ENCODE measurements around the gene RANBP6.
A peak's percentile ranks its signal among the peaks of the same experiment; 100 is the strongest.

The RANBP6 gene

DNA sequence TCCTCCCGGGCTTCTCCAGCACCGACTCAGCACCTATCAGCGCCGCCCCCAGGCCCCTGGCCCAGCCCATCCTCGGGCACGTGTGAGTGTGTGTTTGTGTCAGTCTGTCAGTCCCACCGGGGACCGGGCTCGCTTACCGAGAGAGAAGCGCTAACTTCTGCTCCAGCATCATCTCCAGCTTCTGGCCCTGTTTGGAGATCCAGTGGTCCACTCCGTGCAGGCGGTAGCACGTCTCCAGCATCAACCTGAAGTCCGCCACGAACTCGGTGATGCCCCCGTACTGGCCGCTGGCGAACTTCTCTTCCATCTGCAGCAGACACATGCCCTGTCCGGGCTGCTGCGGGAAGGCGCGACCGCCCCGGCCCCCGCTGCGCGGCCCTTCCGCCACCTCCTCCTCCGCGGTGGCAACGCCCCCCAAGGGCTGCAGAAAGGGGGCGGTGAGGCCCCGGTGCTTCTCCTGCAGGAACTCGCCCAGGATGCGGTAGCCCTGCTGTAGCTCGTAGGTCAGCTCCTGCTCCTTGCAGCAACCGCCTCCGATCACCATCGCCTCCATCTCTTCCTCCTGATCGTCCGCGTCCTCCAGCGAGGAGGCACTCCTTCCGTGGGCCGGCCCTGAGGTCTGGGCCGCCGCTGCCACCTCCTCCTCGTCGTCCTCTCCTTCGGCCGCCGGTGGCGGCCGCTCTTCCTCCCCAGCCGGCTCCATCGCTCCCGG lies 8.2 kb downstream of the RANBP6 start:
- peak; percentile 92 for DNase-seq

GRCh38 chr9:6006749-6007057 lies 8.7 kb downstream of the RANBP6 start:
- DNase-seq: no peak

- DNase-seq: no peak
These were observed 14.5 kb downstream of the RANBP6 start for GRCh38 chr9:6000955-6001354.

DNA sequence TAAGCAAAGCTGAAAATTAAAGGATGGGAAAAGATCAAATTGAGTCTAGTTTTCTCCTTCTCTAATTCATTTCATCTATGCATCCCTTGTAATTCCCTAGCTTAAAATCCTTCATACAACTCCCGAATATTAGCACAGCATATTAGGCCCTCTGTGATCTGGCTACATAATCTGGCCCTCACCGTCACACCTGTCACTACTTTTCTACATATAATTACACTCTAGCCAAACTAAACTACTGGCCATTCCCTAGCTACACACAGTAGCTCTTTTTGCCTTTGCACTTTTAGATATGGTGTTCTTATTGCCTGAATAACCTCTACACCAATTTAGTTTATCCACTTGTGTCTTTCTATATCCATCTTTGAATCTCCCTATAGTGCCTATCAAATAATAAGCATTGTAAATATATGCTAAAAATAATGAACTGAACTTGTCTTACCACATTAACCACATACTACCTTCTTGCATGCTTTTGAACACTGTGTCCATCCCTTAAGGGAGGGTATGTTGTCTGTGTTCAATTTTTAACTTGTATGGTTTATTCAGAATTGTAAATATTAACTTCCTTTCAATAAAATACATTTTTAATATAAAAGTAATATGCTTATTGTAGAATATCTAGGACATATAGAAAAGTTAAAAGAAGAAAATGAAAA lies 15.9 kb downstream of the RANBP6 start:
- DNase-seq: no peak

DNA sequence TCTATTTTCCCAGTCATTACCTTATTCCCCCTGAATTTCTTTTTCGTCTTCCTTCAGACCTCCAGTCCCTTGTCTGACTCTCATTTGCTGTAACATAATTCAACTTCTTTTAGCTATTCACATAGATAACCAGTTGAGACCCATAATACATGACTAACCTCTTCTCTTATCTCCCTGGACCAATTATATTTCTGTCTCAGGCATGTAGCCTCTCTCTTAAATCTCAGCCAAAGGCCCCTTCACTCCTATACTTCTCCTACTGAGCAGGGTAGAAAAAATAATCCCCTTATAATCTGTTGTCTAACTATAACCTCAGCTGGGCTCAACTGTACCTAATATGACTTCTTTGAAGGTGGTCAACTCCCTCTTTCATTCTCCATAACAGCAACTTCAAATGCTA lies 20.9 kb downstream of the RANBP6 start:
- no peak for DNase-seq

DNA sequence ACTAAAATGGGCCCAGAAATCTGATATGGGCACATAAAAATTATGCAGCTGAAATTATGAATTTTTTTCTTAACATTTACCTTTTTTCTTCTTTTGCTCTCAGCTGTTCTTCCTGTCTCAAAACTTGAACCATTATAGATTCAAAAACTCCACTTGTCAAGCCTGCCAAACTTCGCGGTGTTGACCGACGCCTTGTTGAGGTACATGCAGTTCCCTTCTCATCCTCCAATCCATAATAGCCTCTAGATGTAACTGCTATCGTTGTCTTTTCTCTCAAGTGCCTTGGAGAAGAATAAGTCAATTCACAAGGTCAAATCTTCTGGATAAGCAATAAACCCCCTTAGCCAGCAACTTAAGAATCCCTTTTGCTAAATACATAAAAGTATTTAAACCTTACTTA lies 27.2 kb downstream of the RANBP6 start:
- DNase-seq: no peak

GRCh38 chr9:5983042-5983441 lies 32.4 kb downstream of the RANBP6 start:
- no peak for DNase-seq

GRCh38 chr9:5982317-5982716 lies 33.1 kb downstream of the RANBP6 start:
- no peak for DNase-seq

- no peak for DNase-seq
These were observed 36.9 kb downstream of the RANBP6 start for GRCh38 chr9:5978523-5978922.

DNA sequence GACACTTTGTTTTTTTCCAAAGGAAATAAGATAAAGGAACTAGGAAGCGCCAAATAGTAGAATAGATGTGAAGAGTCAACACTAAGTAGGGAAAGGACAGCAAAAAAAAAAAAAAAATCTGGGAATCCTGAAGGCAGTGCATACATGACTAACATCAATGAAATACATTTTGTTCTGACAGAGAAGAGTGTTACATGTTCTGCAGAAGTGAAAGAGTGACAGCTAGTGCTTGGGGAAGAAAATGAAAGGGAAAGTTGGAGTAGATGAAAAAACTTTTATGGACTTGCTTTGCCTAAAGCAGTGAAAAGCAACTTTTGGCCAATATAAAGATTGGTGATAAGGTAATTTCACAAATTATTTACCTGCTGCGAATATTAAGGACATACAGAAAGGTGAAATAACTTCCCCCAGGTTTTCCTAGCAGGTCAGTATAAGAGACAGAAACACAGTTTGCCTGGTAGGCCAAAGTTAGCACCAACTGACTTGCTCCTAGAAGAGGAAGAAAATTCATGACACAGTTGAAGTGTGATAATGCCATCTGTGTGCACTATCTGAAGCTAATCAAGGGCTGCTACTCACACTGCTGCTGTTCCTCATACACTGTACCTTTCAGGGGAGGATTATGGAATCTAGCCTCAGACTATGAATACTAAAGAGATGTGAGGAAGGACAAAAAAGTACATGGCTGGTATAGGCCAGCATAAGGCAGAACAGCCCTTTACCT lies 38.6 kb downstream of the RANBP6 start:
- DNase-seq: no peak

DNA sequence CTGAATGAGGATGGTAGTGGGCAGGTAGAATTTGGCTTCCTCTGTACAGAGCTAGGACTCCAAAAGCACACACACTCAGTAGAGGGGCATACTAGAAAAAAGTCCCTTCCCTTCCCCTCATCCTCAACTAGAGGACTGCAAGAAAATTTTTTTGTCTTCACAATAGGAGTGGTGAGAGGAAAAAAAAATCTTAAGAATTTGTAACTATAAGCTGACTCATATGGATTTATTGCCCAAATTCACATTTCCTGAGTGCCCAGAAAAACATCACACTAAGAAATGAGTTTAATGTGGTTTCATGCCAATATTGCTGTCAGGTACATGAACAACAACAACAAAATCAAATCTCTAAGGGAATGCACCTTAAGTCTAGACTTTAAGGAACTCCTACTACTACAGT lies 43.7 kb downstream of the RANBP6 start:
- DNase-seq: no peak
